GM12878 (cell line): ENCODE results near the gene CKLF.

ENCODE experiments used
- ATF7 ChIP-seq: fragments of 450-650 bp; IDR thresholded peaks from 2 replicates; pipeline ENCODE4 v1.6.1; 2016; ENCODE audit warnings: low read depth, mild to moderate bottlenecking
- CEBPZ ChIP-seq: fragments of 150-350 bp; IDR thresholded peaks from 2 replicates; pipeline ENCODE4 v1.6.1; 2016; ENCODE audit warnings: low read depth, low read length
- CTCF ChIP-seq, 3 experiments: IDR thresholded peaks in 2 of 3; conservative IDR thresholded peaks in 1 of 3; 2 replicates each; pipeline ENCODE4 v1.5.1; 2011; ENCODE audit warnings: low read depth in 3 of 3, low read length in 3 of 3, mild to moderate bottlenecking in 3 of 3, control low read depth in 2 of 3, moderate library complexity in 2 of 3, inconsistent platforms in 1 of 3, mixed read lengths in 1 of 3; ENCODE audit not compliant: control insufficient read depth in 2 of 3, insufficient read depth in 1 of 3; ENCODE audit errors: extremely low read depth in 1 of 3
- ELK1 ChIP-seq: IDR thresholded peaks from 2 replicates; pipeline ENCODE4 v1.6.1; 2012; ENCODE audit warnings: low read depth, low read length, improper control_type of control experiment
- EP300 ChIP-seq, 2 experiments: fragments of 150-350 bp in 1 of 2; IDR thresholded peaks; 2 replicates each; pipeline ENCODE4 v1.6.1; 2011 to 2012; ENCODE audit warnings: low read depth in 2 of 2, low read length in 2 of 2, borderline replicate concordance in 1 of 2, improper control_type of control experiment in 1 of 2, inconsistent platforms in 1 of 2; ENCODE audit not compliant: control insufficient read depth in 1 of 2
- EZH2 ChIP-seq: IDR thresholded peaks from 2 replicates; pipeline ENCODE4 v1.6.1; 2012; ENCODE audit warnings: low read depth, mild to moderate bottlenecking, control low read depth, inconsistent platforms, low read length, borderline replicate concordance; ENCODE audit not compliant: control insufficient read depth
- MYC ChIP-seq: IDR thresholded peaks from 2 replicates; pipeline ENCODE4 v1.6.1; 2011; ENCODE audit warnings: mild to moderate bottlenecking, low read length, moderate library complexity, inconsistent platforms; ENCODE audit not compliant: insufficient read depth, insufficient replicate concordance, insufficient read length, severe bottlenecking
- NFIC ChIP-seq: IDR thresholded peaks from 2 replicates; pipeline ENCODE4 v1.6.1; 2012; ENCODE audit warnings: low read depth, mild to moderate bottlenecking, inconsistent platforms, low read length, moderate library complexity
- POLR2A ChIP-seq: IDR thresholded peaks from 2 replicates; pipeline ENCODE4 v1.6.1; 2011; ENCODE audit warnings: low read depth, mild to moderate bottlenecking, low read length
- TARDBP ChIP-seq: IDR thresholded peaks from 2 replicates; pipeline ENCODE4 v1.6.1; 2016; ENCODE audit warnings: borderline replicate concordance
- TF ChIP-seq, protein P1 (sequence below): fragments of 450-650 bp; IDR thresholded peaks from 2 replicates; pipeline ENCODE4 v1.6.1; 2017; ENCODE audit warnings: mild to moderate bottlenecking

- TF ChIP-seq ATF7, result 0 out of 2 replicates have a peak, but pooled peaks have one; percentile 25
- no peak for TF ChIP-seq TARDBP
- no peak for TF ChIP-seq MYC
- no peak for TF ChIP-seq EZH2
- no peak for TF ChIP-seq CEBPZ
- no peak for TF ChIP-seq ELK1
- no peak for TF ChIP-seq CTCF (IDR thresholded peaks at IDR 0.05 in 2 of 3, conservative IDR thresholded peaks at IDR 0.05 in 1 of 3; ENCODE audit: control insufficient read depth in 2 of 3, extremely low read depth in 1 of 3, insufficient read depth in 1 of 3, low read depth in 3 of 3, low read length in 3 of 3)
- TF ChIP-seq, protein P1, sequence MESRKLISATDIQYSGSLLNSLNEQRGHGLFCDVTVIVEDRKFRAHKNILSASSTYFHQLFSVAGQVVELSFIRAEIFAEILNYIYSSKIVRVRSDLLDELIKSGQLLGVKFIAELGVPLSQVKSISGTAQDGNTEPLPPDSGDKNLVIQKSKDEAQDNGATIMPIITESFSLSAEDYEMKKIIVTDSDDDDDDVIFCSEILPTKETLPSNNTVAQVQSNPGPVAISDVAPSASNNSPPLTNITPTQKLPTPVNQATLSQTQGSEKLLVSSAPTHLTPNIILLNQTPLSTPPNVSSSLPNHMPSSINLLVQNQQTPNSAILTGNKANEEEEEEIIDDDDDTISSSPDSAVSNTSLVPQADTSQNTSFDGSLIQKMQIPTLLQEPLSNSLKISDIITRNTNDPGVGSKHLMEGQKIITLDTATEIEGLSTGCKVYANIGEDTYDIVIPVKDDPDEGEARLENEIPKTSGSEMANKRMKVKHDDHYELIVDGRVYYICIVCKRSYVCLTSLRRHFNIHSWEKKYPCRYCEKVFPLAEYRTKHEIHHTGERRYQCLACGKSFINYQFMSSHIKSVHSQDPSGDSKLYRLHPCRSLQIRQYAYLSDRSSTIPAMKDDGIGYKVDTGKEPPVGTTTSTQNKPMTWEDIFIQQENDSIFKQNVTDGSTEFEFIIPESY, result no peak
- TF ChIP-seq NFIC, result peak; percentile 28; the same call in 1 of the 2 replicates
- TF ChIP-seq POLR2A, result no peak
- TF ChIP-seq EP300 (IDR thresholded peaks at IDR 0.05; ENCODE audit: borderline replicate concordance in 1 of 2, control insufficient read depth in 1 of 2, low read depth in 2 of 2, low read length in 2 of 2), result no peak
Observed at GRCh38 chr16:66508248-66508913, 44.0 kb upstream of the CKLF start.
